Neural progenitor cell (in vitro differentiated cells): ENCODE measurements around the gene MED12L.

Source experiments
- EZH2phosphoT487 ChIP-seq: fragments of 200-600 bp; sonication (generic); IDR thresholded peaks from 2 replicates; pipeline ENCODE4 v1.6.1; 2017; ENCODE audit warnings: antibody characterized with exemption
- TF ChIP-seq, protein P1 (sequence below): fragments of 200-600 bp; sonication (generic); IDR thresholded peaks from 2 replicates; pipeline ENCODE4 v1.5.1; 2017; ENCODE audit warnings: antibody characterized with exemption, mild to moderate bottlenecking

DNA sequence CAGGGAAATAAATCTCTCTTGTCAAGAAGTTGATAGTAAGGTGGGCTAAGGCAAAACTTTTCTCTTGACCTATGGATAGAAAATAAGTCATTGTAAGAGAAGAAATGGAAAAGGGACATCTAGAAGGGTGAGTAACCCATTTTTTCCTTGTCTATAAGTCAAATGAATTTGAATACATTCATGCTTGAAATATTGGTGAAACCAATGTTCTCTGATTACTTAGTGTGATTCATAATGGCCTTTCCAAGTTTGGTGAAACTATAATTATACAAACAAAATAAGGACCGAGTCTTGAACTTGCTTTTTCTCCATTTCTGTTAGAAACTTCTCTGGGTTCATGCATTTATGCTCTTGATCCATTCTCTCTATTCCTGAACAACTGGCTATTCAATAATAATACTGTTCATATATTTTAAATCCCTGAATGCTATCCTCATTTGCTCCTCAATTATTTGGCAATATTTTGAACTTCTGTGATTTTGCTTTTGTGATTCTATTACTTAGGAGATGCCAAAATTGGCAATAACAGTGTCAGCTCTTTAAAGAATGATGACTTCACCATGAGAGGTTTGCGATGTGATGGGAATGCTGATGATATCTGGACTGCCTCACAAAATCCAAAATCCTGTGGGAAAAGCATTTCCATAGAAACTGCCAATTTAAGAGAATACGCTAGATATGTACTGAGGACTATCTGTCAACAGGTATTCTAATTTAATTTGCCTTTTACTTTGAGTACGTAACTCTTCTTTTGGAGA is 286.8 kb downstream of the MED12L start:
- TF ChIP-seq, protein P1, sequence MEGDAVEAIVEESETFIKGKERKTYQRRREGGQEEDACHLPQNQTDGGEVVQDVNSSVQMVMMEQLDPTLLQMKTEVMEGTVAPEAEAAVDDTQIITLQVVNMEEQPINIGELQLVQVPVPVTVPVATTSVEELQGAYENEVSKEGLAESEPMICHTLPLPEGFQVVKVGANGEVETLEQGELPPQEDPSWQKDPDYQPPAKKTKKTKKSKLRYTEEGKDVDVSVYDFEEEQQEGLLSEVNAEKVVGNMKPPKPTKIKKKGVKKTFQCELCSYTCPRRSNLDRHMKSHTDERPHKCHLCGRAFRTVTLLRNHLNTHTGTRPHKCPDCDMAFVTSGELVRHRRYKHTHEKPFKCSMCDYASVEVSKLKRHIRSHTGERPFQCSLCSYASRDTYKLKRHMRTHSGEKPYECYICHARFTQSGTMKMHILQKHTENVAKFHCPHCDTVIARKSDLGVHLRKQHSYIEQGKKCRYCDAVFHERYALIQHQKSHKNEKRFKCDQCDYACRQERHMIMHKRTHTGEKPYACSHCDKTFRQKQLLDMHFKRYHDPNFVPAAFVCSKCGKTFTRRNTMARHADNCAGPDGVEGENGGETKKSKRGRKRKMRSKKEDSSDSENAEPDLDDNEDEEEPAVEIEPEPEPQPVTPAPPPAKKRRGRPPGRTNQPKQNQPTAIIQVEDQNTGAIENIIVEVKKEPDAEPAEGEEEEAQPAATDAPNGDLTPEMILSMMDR: no peak
- TF ChIP-seq EZH2phosphoT487: no peak
